HG03108 (cell line): Measurements from ENCODE around the gene FAAP100.

Experiments used
- ATAC-seq: cut with Tn5 transposase; IDR thresholded peaks from one replicate; pipeline ENCODE4 v1.9.1; 2021; ENCODE audit warnings: moderate library complexity; ENCODE audit not compliant: unreplicated experiment

The FAAP100 gene

DNA sequence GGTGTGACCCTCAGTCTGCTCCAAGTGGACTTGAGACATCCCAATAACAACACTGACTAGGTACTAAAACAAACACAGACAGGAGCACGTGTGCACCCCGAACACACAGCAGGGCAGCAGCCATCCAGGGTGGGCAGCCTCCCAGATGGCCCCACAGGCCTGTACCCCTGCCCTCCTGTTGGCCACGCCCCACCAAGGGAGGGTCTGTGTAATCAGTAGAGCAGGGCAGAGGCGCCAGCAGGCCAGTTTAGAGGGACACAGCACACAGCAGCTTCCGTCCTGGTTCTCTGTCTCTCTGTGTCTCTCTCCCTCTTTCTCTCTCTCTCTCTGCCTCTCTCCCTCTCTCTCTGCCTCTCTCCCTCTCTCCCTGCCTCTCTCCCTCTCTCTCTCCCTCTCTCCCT is 61.0 kb downstream of the FAAP100 start:
- ATAC-seq = no peak

DNA sequence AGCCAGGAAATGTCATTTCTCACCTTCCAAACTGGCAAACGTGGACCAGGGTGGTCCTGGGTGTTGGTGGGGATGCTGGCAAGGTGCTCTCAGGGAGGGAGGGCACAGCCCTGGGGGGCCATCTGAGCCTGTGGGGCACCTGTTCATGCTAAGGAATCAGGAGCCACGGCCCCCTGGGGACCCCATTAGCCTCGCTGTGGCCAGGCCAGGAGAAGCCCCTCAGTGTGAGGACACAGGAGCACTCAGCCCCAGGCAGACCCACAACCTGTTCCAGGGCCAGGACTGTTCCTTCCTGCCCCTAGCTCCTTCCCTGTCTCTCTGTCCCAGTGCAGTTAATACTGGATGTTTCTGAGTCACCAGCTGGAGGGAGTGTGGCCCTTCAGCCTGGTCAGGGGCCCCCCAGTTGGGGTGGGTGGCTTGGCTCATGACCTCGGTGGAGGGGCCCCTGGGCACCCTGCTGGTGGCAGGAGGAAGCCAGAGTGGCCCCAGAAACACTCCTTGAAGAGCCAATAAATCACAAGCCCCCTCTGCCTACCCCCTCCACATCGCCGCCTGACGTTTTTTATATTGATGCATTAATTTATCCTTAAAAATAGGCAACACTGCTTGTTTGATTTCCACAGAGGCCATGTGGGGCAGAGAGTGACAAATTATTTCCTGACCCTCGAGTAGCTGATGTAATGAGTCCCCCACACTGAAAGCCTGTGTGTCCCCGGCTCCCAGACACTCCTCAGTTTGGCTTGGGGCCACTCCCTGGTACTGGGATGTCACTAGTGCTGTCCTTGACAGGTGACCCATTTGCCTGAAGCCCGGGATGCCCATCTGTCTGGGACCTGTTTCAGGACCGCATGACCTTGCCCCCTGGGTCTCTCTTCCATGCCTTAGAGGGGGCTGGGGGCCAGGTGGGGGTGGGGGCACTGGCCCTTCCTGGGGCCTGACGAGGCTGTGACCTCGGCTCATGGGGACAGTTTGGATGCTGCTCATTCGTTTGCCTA is 61.9 kb downstream of the FAAP100 start:
- ATAC-seq = no peak
